K562 (cell line): ENCODE data around the gene SLAMF9. TPM values are rescaled to one million over a fixed set of nuclear protein-coding genes. Genes with fewer than 3 reads are reported as not detected.

Experiments
- ATAC-seq: fragments of 200-7000 bp; cut with Tn5 transposase; 3 replicates; pipeline ENCODE4 v1.9.1; 2020; ENCODE audit warnings: moderate library complexity
- BruUV-seq: library from RNA; stranded (reverse); fragments of 400-500 nt; replicated peaks from 2 replicates; lab custom pipeline; 2021; lab: Mats Ljungman, UMichigan
- CTCF ChIA-PET: fragments of 300-600 bp; formaldehyde crosslinking; extraction: SDS; loops from one replicate; lab custom pipeline; 2021; ENCODE audit warnings: low intra/inter-chr PET ratio; lab: Yijun Ruan, JAX
- POLR2A ChIA-PET: fragments of 300-600, 350-650 bp; sonication (Branson Sonifier 250); formaldehyde crosslinking; extraction: SDS; loops from one replicate; lab custom pipeline; 2021; ENCODE audit warnings: antibody characterized with exemption, inconsistent platforms; lab: Yijun Ruan, JAX
- DNase-seq, 4 experiments: peaks; one replicate each; pipeline versions ENCODE4 v3.0.0 to v3.0.0-alpha.2; 2011 to 2018; ENCODE audit warnings: low spot score in 3 of 4, mixed read lengths in 3 of 4; ENCODE audit errors: extremely low read depth in 1 of 4
- FAIRE-seq: peaks from 2 replicates; lab custom pipeline; 2011; peaks lifted over from hg19 to GRCh38; lab: Jason Lieb, UNC
- H2AFZ ChIP-seq: 2 replicates; pipeline ENCODE4 v1.6.0; 2011; ENCODE audit warnings: low read depth, low read length, control low read depth, inconsistent platforms
- H3K27ac ChIP-seq: fragments of 200-600 bp; 3 replicates; pipeline ENCODE4 v1.8.0; 2011; ENCODE audit warnings: low read depth, mild to moderate bottlenecking, control low read depth, inconsistent platforms, low read length, moderate library complexity, mixed read lengths; ENCODE audit errors: extremely low read depth
- H3K27me3 ChIP-seq, 2 experiments: fragments of 300-600 bp in 1 of 2; 2 replicates in 1 of 2; 3 replicates in 1 of 2; pipeline versions ENCODE4 v1.6.0 to v1.8.0; 2011; ENCODE audit warnings: inconsistent platforms in 2 of 2, low read length in 2 of 2, mild to moderate bottlenecking in 1 of 2, mixed read lengths in 1 of 2, moderate library complexity in 1 of 2; ENCODE audit not compliant: control insufficient read depth in 2 of 2, insufficient read depth in 2 of 2
- H3K36me3 ChIP-seq: fragments of 300-600 bp; 3 replicates; pipeline ENCODE4 v1.8.0; 2011; ENCODE audit warnings: mild to moderate bottlenecking, low read length, inconsistent platforms; ENCODE audit not compliant: control insufficient read depth, insufficient read depth
- H3K4me1 ChIP-seq, 2 experiments: fragments of 200-600 bp in 1 of 2; replicated peaks in 1 of 2; 2 replicates in 1 of 2; 3 replicates in 1 of 2; pipeline versions ENCODE4 v1.5.1 to v1.8.0; 2011; ENCODE audit warnings: inconsistent platforms in 2 of 2, low read length in 2 of 2, mild to moderate bottlenecking in 1 of 2, mixed read lengths in 1 of 2, moderate library complexity in 1 of 2; ENCODE audit not compliant: control insufficient read depth in 2 of 2, insufficient read depth in 2 of 2
- H3K4me2 ChIP-seq: 2 replicates; pipeline ENCODE4 v1.6.1; 2011; ENCODE audit warnings: low read length, control low read depth, inconsistent platforms, mixed read lengths; ENCODE audit not compliant: insufficient read depth
- H3K4me3 ChIP-seq: fragments of 200-600 bp; sonication (generic), shearing (Covaris generic); 2 replicates; pipeline ENCODE4 v1.5.1; 2016; ENCODE audit warnings: control low read depth, inconsistent platforms
- H3K79me2 ChIP-seq: fragments of 200-600 bp; 3 replicates; pipeline ENCODE4 v1.8.0; 2011; ENCODE audit warnings: low read length, inconsistent platforms; ENCODE audit not compliant: control insufficient read depth, insufficient read depth
- H3K9ac ChIP-seq, 2 experiments: 2 replicates each; pipeline versions ENCODE4 v1.6.0 to v1.6.1; 2011; ENCODE audit warnings: low read depth in 2 of 2, low read length in 2 of 2, control low read depth in 1 of 2, inconsistent platforms in 1 of 2, mild to moderate bottlenecking in 1 of 2, mixed read lengths in 1 of 2; ENCODE audit not compliant: insufficient read depth in 1 of 2
- H3K9me1 ChIP-seq: one replicate; pipeline ENCODE4 v1.6.0; 2011; ENCODE audit warnings: inconsistent platforms, mild to moderate bottlenecking, low read length, moderate library complexity; ENCODE audit not compliant: control insufficient read depth, insufficient read depth
- H3K9me3 ChIP-seq: replicated peaks from 2 replicates; pipeline ENCODE4 v1.5.1; 2011; ENCODE audit warnings: low read depth, low read length, inconsistent platforms; ENCODE audit not compliant: control insufficient read depth, insufficient read depth
- H4K20me1 ChIP-seq: replicated peaks from 2 replicates; pipeline ENCODE4 v1.6.1; 2011; ENCODE audit warnings: low read length, inconsistent platforms, mixed read lengths; ENCODE audit not compliant: control insufficient read depth, insufficient read depth
- MAZ ChIP-seq, 2 experiments: fragments of 450-650 bp in 1 of 2; sonication (generic) in 1 of 2; formaldehyde crosslinking; IDR thresholded peaks in 1 of 2; conservative IDR thresholded peaks in 1 of 2; 2 replicates each; pipeline versions ENCODE4 v1.4.0 to v1.5.0; 2020; ENCODE audit warnings: mild to moderate bottlenecking in 1 of 2, missing genetic modification reagents in 1 of 2
- MEF2A ChIP-seq: IDR thresholded peaks from 2 replicates; pipeline ENCODE4 v1.6.1; 2011; ENCODE audit warnings: low read depth, mild to moderate bottlenecking, low read length, moderate library complexity; ENCODE audit not compliant: control insufficient read depth
- WGBS: fragments of 100-300 bp; shearing (Covaris generic); methylation state at CpG from one replicate; pipeline ENCODE4 v1.1.6; 2016; ENCODE audit warnings: low coverage, mixed read lengths; ENCODE audit not compliant: insufficient coverage; ENCODE audit errors: missing lambda C conversion rate; 5-methylcytosine and 5-hydroxymethylcytosine counted together
- in situ Hi-C: fragments of 300-500 bp; cut with MboI; formaldehyde crosslinking; loops from 4 replicates; pipeline ENCODE4 v1.15.0; 2018; ENCODE audit warnings: inconsistent platforms, mixed read lengths
- intact Hi-C: fragments of 100-400 bp; cut with micrococcal nuclease; formaldehyde crosslinking; loops from 2 replicates; pipeline ENCODE4 v1.14.2; 2022
- polyA plus RNA-seq, 8 experiments: library from polyadenylated mRNA; depleted of rRNA in 4 of 8; stranded (reverse) in 5 of 8; unstranded in 3 of 8; fragments of >200 nt; fragmentation: Nextera tagmentation in 2 of 8; fragmentation: Illumina TruSeq in 1 of 8; extraction: Ambion mirVana in 2 of 8; extraction: Trizol in 1 of 8; gene quantifications; 2 replicates each; pipeline versions ENCODE4 v1.2.1 to v1.2.3, GENCODE V29; 2011 to 2014; ENCODE audit warnings: inconsistent platforms in 1 of 8, missing spikeins in 1 of 8
- total RNA-seq, 7 experiments: library from RNA; depleted of rRNA in 6 of 7; stranded (reverse); fragments of >200 nt in 6 of 7; fragmentation: Illumina TruSeq in 2 of 7; extraction: Trizol in 2 of 7; gene quantifications; 2 replicates each; pipeline versions ENCODE4 v1.2.1 to v1.2.3, GENCODE V29; 2011 to 2021; ENCODE audit warnings: low replicate concordance in 1 of 7
- TF ChIP-seq, protein P1 (sequence below): fragments of 450-650 bp; formaldehyde crosslinking; IDR thresholded peaks from 2 replicates; pipeline ENCODE4 v1.4.0; 2020; ENCODE audit warnings: mild to moderate bottlenecking, mixed read lengths

The SLAMF9 gene
- total and polyA plus RNA-seq, 9 of the 15 experiments (the other 6 are each of a cell fraction or from before 2014, with no cell fraction given), result 0.13 to 0.21 TPM; not detected in 7

DNA sequence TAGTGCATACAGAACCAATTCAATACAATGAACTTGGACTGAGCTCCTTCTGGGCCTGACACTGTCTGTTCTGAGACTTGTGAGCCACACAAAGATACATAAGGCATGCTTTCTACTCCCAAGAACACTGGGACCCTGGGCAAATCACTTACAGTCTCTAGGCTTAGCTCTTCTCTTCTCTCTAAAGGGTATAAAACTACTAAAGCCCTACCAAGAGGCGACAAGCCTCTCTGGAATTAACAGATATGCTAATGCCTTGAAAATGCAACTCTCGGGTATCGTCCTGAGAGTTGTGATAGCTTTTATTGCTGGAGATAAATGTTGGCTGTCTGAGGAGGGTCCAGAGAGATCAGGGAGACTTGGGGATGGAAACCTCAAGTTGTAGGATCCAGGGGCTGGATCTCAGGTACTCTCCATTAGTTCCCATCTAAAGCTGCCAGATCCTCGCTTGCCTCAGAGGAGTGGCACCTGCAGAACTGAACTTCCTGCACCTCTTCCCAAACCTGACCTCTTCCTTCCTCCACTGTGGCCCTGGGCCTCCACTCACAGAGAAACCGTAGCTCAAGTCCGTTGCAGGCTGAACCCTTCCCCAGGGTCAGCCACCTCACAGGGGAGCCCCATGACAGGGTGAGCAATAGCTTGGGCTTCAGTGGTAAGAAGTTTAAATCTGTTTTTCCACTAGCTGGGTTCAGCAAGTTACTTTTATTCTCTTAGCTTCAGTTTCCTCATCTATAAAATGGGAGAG lies 42.5 kb downstream of the SLAMF9 start:
- TF ChIP-seq MAZ (CRISPR knock-in tag; conservative IDR thresholded peaks at IDR 0.05 in 1 of 2, IDR thresholded peaks at IDR 0.05 in 1 of 2) (0 out of 4 replicates have a peak, but pooled peaks of 1 of the 2 experiments have one; percentile 12), MEF2A (no peak)
- TF ChIP-seq, protein P1, sequence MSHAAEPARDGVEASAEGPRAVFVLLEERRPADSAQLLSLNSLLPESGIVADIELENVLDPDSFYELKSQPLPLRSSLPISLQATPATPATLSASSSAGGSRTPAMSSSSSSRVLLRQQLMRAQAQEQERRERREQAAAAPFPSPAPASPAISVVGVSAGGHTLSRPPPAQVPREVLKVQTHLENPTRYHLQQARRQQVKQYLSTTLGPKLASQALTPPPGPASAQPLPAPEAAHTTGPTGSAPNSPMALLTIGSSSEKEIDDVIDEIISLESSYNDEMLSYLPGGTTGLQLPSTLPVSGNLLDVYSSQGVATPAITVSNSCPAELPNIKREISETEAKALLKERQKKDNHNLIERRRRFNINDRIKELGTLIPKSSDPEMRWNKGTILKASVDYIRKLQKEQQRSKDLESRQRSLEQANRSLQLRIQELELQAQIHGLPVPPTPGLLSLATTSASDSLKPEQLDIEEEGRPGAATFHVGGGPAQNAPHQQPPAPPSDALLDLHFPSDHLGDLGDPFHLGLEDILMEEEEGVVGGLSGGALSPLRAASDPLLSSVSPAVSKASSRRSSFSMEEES (CRISPR knock-in tag), result no peak
- Histone ChIP-seq H3K79me2 (no peaks in the 10 kb centered on the region), H2AFZ (0 out of 2 replicates have a peak overlapping the region, but pooled peaks have one; percentile 18), H3K4me3 (no peak overlapping the region), H3K9ac (peak overlapping the region; percentile 26 to 63; a peak in 2 of 4 replicates), H3K27me3 (no peaks in the 10 kb centered on the region), H3K4me2 (0 out of 2 replicates have a peak overlapping the region, but pooled peaks have one; percentile 26), H3K36me3 (peaks cover 8% of the 10 kb centered on the region; the same call in 1 of the 3 replicates), H4K20me1 (no peaks in the 10 kb centered on the region; the same call in 1 of the 2 replicates), H3K9me3 (no peaks in the 10 kb centered on the region), H3K27ac (peak overlapping the region; percentile 45; the same call in 2 of the 3 replicates), H3K9me1 (no peaks in the 10 kb centered on the region), H3K4me1 (peaks cover 20 to 45% of the 10 kb centered on the region in 2 experiments)
- FAIRE-seq (peak; percentile 44), ATAC-seq (no peak), DNase-seq (no peak)
- intact Hi-C loops, result no loop called here
- ChIA-PET CTCF (no interaction called here), POLR2A (interaction anchor here (0.6 to 1.5 kb wide), 4 partner anchors 13 to 96 kb away, joined by 3 to 6 read pairs (median 4); partner anchors contain the start of gene TAGLN2)
- 41% methylated on average over 6 of the region's 6 CpGs for WGBS
- no TSS peak for BruUV-seq
- in situ Hi-C loops, result no loop called here
